HL-60/S4 treated with phorbol 12-myristate 13-acetate at 8.2 ng/mL for 4 days and 3 days (cell line): ENCODE data around the gene SDF2L1.
"Not testable (repeated sequence)": the region's sequence is repeated elsewhere in the genome, so short reads cannot be mapped to it uniquely, and the experiment has no call there.

Source experiments
- in situ Hi-C: fragments of 300-500 bp; cut with MboI; formaldehyde crosslinking; loops from 2 replicates; pipeline ENCODE4 v1.15.0; 2022; ENCODE audit warnings: low sequenced_read_pairs

Gene SDF2L1

GRCh38 chr22:21686193-21686608 lies 44.1 kb downstream of the SDF2L1 start:
- in situ Hi-C loops: no loop called here

- in situ Hi-C loops: no loop called here
Measured at GRCh38 chr22:21686634-21687393, 44.7 kb downstream of the SDF2L1 start.

- in situ Hi-C loops: no loop called here
Measured at GRCh38 chr22:21687685-21688259, 45.7 kb downstream of the SDF2L1 start.

GRCh38 chr22:21688341-21688705 lies 46.2 kb downstream of the SDF2L1 start:
- in situ Hi-C loops: no loop called here

- in situ Hi-C loops: no loop called here
Measured at GRCh38 chr22:21688706-21689381, 46.7 kb downstream of the SDF2L1 start.

GRCh38 chr22:21690401-21690801 lies 48.3 kb downstream of the SDF2L1 start:
- in situ Hi-C loops: no loop called here

GRCh38 chr22:21691816-21692215 lies 49.7 kb downstream of the SDF2L1 start:
- in situ Hi-C loops: no loop called here

- in situ Hi-C loops: not testable (repeated sequence)
Measured at GRCh38 chr22:21692856-21693255, 50.8 kb downstream of the SDF2L1 start.

GRCh38 chr22:21693333-21693998 lies 51.4 kb downstream of the SDF2L1 start:
- in situ Hi-C loops: no loop called here
